Gastrocnemius medialis (tissue), 4 donors: ENCODE results near the gene TMEM240.

Source experiments
- POLR2A ChIP-seq, 2 donors: fragments of 450-650 bp; IDR thresholded peaks; one replicate each; pipeline ENCODE4 v1.6.1; 2017; ENCODE audit warnings: antibody characterized with exemption in 2 of 2, mild to moderate bottlenecking in 2 of 2, moderate library complexity in 2 of 2
- TF ChIP-seq, protein P1 (sequence below), 5 experiments: fragments of 450-650 bp in 3 of 5; fragments of 200-600 bp in 2 of 5; sonication (generic) in 2 of 5; IDR thresholded peaks in 4 of 5; conservative IDR thresholded peaks in 1 of 5; 1 replicate in 4 of 5; 2 replicates in 1 of 5; pipeline ENCODE4 v1.5.1; 2016 to 2019; ENCODE audit warnings: antibody characterized with exemption in 5 of 5, mild to moderate bottlenecking in 3 of 5, moderate library complexity in 3 of 5

DNA sequence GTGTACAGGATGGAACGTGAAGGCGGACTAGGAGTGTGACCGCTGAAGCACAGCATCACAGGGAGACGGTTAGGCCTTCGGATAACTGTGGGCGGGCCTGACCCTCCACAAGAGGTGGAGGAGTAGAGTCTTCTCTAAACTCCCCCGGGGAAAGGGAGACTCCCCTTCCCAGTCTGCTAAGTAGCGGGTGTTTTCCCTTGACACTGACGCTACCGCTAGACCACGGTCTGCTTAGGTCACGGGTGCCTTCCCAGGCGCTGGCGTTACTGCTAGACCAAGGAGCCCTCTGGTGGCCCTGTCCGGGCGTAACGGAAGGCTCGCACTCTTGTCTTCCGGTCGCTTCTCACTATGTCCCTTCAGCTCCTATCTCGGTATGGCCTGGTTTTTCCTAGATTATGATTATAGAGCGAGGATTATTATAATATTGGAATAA lies 35.0 kb downstream of the TMEM240 start:
- TF ChIP-seq, protein P1, sequence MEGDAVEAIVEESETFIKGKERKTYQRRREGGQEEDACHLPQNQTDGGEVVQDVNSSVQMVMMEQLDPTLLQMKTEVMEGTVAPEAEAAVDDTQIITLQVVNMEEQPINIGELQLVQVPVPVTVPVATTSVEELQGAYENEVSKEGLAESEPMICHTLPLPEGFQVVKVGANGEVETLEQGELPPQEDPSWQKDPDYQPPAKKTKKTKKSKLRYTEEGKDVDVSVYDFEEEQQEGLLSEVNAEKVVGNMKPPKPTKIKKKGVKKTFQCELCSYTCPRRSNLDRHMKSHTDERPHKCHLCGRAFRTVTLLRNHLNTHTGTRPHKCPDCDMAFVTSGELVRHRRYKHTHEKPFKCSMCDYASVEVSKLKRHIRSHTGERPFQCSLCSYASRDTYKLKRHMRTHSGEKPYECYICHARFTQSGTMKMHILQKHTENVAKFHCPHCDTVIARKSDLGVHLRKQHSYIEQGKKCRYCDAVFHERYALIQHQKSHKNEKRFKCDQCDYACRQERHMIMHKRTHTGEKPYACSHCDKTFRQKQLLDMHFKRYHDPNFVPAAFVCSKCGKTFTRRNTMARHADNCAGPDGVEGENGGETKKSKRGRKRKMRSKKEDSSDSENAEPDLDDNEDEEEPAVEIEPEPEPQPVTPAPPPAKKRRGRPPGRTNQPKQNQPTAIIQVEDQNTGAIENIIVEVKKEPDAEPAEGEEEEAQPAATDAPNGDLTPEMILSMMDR (IDR thresholded peaks at IDR 0.05 in 4 of 5, conservative IDR thresholded peaks at IDR 0.05 in 1 of 5) = peak in 3 of 5 experiments; percentile 28 to 53 (median 40)
- TF ChIP-seq POLR2A (IDR thresholded peaks at IDR 0.05) = peak in 1 of 2 donors; percentile 15
